LNCaP clone FGC (cell line): ENCODE data around the gene ARHGAP24.

Source experiments
- DNase-seq: peaks from one replicate; pipeline ENCODE4 v3.0.0-alpha.2; 2011; ENCODE audit warnings: low read depth
- H3K4me3 ChIP-seq: 2 replicates; pipeline ENCODE4 v1.5.1; 2011; ENCODE audit warnings: mild to moderate bottlenecking, low read depth, low read length, control low read depth
- CTCF ChIP-seq: IDR thresholded peaks from 2 replicates; pipeline ENCODE4 v1.5.1; 2012; ENCODE audit warnings: mild to moderate bottlenecking; ENCODE audit not compliant: control insufficient read depth, insufficient read depth; ENCODE audit errors: extremely low read depth

ARHGAP24 gene

GRCh38 chr4:85474818-85475630, at the start of gene ARHGAP24:
Gene ARHGAP24 (plus strand): TSS chr4:85475150.
- peak; percentile 55 for DNase-seq
- no peak for TF ChIP-seq CTCF
- H3K4me3 ChIP-seq, result peak within 1 kb of the TSS; percentile 42

DNA sequence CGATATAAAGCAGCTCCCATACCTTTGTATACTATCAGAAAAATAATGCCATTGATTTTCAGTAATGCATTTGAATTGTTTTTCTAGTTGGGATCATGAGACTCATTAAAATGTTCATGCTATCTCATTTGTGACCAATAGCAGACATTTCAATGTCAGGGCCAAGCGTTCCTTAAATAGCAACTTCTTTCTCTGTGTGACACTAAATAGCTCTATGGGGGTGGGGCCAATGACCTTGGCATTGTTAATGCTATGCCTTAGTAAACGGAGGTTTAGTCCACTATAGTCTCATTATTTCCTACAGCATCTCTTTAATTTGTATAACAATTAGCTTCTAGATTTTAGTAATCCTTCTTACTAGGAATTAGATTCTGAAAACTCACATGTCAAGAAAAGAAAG, 48.6 kb upstream of the ARHGAP24 start:
- DNase-seq, result no peak
- TF ChIP-seq CTCF, result no peak
- no peak overlapping the region for H3K4me3 ChIP-seq

GRCh38 chr4:85427123-85427522, 47.8 kb upstream of the ARHGAP24 start:
- no peak overlapping the region for H3K4me3 ChIP-seq
- TF ChIP-seq CTCF, result no peak
- no peak for DNase-seq

- TF ChIP-seq CTCF, result no peak
- H3K4me3 ChIP-seq, result no peak overlapping the region
- DNase-seq, result no peak
These were observed 44.7 kb upstream of the ARHGAP24 start for GRCh38 chr4:85430226-85430625.

- no peak for TF ChIP-seq CTCF
- H3K4me3 ChIP-seq, result no peak overlapping the region
- no peak for DNase-seq
These were observed 44.3 kb upstream of the ARHGAP24 start for GRCh38 chr4:85430697-85431096.

DNA sequence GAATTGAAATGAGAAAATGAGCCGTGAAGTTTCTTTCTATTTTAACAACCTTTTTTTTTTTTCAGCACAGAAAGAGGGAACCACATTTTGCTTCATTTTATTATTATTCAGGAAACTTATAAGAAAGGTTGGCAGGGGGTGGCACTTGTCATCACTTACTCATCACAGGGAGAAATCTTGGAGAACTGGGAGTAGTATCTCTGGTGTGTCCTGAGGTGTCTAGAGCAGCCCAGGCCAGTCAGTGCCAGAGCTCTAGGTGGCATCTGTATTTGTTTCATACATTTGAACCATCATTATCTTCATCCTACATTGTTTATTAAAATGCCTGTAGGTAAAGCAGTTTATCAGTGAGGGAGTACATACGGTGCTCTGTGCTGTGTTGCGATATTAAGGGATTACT, 43.8 kb upstream of the ARHGAP24 start:
- H3K4me3 ChIP-seq, result no peak overlapping the region
- no peak for DNase-seq
- TF ChIP-seq CTCF, result no peak

DNA sequence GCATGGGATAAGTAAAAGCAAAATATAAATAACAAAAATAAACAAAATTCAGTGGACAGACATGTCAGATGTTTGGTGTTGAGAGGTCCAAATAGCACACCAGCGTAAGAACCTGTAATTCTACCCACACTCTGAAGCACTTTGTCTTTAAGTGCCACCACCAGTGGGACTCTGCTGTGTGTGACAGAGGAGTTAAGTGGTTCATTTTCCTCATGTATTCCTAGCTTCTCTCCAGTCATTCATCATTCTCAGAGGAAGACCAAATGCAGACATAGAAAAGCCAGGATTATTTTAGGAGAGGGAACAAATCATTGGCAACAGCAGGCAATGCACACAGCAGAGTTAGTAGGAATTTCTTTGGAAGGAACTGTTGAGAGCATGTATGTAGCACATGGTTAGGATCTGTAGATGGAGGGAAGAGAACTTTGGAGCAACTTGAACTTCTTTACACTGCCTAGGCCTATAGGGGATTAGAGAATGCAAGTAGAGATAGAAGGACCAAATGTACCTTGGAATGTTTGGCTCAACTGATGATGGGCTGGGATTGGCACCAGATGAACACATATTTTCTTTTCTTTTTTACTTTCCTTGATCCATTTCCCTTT, 43.0 kb upstream of the ARHGAP24 start:
- no peak for DNase-seq
- H3K4me3 ChIP-seq, result no peak overlapping the region
- TF ChIP-seq CTCF, result no peak
